Cardiac atrium fibroblast (primary cell): ENCODE measurements around the gene GMIP. TPM values are rescaled to one million over a fixed set of nuclear protein-coding genes. Genes with fewer than 3 reads are reported as not detected.

Source experiments
- total RNA-seq: library from RNA; depleted of rRNA; stranded (reverse); fragments of >200 nt; gene quantifications from 2 replicates; pipeline ENCODE4 v1.2.3, GENCODE V29; 2015

Gene GMIP, protein sequence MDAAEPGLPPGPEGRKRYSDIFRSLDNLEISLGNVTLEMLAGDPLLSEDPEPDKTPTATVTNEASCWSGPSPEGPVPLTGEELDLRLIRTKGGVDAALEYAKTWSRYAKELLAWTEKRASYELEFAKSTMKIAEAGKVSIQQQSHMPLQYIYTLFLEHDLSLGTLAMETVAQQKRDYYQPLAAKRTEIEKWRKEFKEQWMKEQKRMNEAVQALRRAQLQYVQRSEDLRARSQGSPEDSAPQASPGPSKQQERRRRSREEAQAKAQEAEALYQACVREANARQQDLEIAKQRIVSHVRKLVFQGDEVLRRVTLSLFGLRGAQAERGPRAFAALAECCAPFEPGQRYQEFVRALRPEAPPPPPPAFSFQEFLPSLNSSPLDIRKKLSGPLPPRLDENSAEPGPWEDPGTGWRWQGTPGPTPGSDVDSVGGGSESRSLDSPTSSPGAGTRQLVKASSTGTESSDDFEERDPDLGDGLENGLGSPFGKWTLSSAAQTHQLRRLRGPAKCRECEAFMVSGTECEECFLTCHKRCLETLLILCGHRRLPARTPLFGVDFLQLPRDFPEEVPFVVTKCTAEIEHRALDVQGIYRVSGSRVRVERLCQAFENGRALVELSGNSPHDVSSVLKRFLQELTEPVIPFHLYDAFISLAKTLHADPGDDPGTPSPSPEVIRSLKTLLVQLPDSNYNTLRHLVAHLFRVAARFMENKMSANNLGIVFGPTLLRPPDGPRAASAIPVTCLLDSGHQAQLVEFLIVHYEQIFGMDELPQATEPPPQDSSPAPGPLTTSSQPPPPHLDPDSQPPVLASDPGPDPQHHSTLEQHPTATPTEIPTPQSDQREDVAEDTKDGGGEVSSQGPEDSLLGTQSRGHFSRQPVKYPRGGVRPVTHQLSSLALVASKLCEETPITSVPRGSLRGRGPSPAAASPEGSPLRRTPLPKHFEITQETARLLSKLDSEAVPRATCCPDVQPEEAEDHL
- total RNA-seq, result 4.7 and 13.4 TPM in 2 replicates

DNA sequence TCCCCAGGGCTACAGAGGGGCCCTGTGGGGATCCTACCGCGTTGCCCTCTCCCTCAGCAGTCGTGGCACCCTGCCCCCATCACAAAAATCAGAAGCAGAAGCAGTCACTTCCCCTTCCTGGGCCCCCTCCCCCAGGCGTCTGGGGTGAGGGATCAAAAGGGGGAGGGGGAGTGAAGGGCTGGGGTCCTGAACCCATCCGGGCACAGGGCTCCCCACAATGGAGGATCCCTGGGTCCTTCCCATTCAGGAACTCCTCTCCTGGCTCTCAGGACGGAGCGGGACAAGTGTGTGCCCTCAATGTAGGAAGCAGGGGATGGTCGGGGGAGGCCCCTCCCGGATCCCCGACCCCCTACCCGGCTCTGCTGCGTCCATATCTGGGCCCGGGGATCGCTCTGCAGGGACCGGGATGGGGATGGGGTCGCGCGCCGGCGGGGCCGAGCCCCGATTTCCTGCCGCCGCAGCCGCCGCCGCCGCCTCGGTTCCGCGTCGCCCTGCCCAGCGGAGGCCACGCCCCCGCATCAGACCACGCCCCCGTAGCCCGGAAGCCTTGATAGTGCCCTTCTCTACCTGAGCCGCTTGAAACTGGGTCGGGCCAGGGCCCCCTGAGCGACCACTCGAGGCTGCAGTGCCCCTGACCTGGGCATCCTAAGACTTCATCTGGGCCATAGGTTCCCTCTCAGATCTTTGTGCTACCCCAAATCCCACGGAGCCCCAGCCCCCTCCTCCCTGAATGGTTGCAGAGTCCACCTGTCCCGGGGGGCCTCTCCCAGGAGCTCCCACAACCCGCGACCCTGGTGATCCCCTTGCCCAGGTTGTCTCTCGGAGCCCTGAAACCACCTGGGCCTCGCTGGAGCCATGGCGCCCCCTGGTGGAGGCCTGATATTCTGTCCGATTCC lies at the start of gene GMIP:
Gene GMIP (minus strand): TSS at position 500 of the 896 bp plus-strand sequence. CDS start 128 bp downstream, at position 372.

DNA sequence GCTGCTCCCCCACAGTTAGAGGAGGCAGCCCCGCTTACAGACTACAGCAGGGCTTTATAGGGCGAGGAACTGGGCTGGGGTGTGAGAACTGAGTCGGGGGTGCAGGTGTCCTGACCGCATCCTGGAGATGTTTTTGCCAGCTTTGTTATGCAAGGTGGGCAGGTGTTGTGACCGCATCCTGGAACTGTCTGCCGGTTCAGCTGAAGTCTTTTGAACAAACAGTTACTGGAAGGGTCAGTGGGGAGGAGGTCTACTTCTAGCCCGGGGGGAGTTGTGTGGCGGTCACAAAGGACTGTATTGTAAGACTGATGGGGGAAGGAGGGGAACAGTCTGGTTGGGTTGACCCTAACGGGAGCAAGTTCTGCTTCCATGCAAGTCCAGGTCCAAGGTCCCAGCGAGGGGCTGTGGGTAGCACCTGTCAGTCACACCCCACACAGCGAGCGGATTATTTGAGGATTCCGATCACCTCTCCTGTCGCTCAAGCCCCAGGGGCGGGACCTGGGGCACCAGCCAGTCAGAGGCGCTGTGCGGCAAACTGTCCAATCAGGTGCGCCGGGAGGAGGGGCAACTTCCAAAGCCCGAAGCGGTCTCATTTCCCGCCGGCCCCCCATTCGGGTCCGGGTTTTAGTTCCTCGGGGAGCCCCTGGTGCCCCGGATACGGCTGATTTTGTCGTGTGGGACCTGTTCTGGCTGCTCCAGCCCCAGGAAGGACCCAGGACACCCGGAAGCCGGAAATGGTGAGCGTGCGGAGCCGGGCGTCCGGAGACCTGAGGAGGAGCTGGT lies 25.0 kb upstream of the GMIP start, which contains the start of gene ZNF101:
Gene ZNF101 (plus strand): TSS at position 610 of the 783 bp plus-strand sequence. CDS start 125 bp downstream, at position 735.

DNA sequence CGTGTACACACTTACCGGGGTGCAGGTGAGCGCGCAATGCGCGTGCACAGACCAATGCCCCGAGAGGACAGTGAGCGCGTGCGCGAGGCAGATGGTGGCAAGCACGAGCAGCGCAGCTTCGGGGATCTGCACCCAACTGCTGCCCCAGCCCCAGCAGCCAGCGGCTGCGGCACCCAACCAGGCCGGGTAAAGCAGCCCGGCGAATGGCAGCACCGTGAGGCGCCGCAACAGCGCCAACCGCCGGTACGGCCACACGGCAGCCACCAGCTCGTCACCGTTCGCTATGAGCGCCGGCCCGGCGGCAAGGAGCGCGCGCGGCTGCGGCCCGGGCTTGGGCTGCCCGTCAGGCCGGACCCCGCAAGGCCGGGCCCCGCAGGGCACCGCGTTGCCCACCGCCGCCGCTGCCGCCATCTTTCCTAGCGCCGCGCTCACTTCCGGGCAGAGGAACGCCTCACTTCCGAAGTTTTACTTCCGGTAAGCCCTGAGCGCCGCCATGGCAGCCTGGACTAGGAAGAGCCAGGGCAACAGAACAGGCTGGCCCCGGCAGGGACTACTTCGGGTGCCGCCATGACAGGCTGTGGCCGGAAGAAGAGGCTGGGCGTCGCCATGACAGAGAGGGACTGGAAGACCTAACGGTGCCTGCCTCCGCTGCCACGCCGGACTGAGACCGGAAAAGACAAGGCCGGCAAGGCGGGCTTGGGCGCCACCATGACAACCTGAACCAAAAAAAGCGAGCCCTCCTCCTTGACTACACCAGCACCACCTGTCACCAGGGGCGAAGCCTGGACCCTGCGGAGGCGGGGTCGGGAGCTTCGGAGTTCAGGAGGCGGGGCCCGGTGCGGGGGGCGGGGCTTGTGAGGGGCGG lies 20.0 kb upstream of the GMIP start, which contains the start of gene ATP13A1:
Gene ATP13A1 (minus strand): TSS at position 421 of the 865 bp plus-strand sequence. CDS start 10 bp downstream, at position 411.

GRCh38 chr19:19627621-19628500 lies 15.6 kb downstream of the GMIP start, which contains the start of gene LPAR2:
TSS of gene LPAR2 (minus strand) at chr19:19628220. CDS start at chr19:19627275, 945 bp downstream.

GRCh38 chr19:19618219-19619051 lies 25.0 kb downstream of the GMIP start, which contains the start of gene PBX4:
TSS of gene PBX4 (minus strand) at chr19:19618687. CDS start at chr19:19618629, 58 bp downstream.

Other genes starting within 250 kb of the GMIP start
- 43.1 and 51.7 TPM in 2 replicates for gene GATAD2A, start 238.0 kb downstream of the GMIP start, total RNA-seq
- gene TSSK6, start 128.1 kb downstream of the GMIP start, total RNA-seq, result 1.6 TPM in 1 of 2 replicates, not detected in the other
- gene NDUFA13, start 127.4 kb downstream of the GMIP start, total RNA-seq, result 30.1 and 82.9 TPM in 2 replicates
- gene YJEFN3, start 114.7 kb downstream of the GMIP start, total RNA-seq, result under 0.01 and 0.18 TPM in 2 replicates
- gene CILP2, start 105.4 kb downstream of the GMIP start, total RNA-seq, result 0.36 and 0.97 TPM in 2 replicates
- not detected in 2 replicates for gene PBX4, start 25.0 kb downstream of the GMIP start, total RNA-seq
- 1.1 and 2.9 TPM in 2 replicates for gene LPAR2, start 15.4 kb downstream of the GMIP start, total RNA-seq
- gene ATP13A1, start 20.0 kb upstream of the GMIP start, total RNA-seq, result 69.7 and 112 TPM in 2 replicates
- 4.3 and 5.3 TPM in 2 replicates for gene ZNF101, start 25.2 kb upstream of the GMIP start, total RNA-seq
- gene ZNF14, start 89.5 kb upstream of the GMIP start, total RNA-seq, result 2.5 and 2.9 TPM in 2 replicates
- gene ZNF506, start 178.1 kb upstream of the GMIP start, total RNA-seq, result 11.2 and 15.2 TPM in 2 replicates
- gene ZNF253, start 222.2 kb upstream of the GMIP start, total RNA-seq, result 2.3 and 3.2 TPM in 2 replicates